Right cardiac atrium (tissue), 5 donors: ENCODE results near the gene TMEM234. TPM values are rescaled to one million over a fixed set of nuclear protein-coding genes. Genes with fewer than 3 reads are reported as not detected.

ENCODE experiments used
- ATAC-seq, 2 donors: fragments of 200-7000 bp; cut with Tn5 transposase; one replicate each; pipeline versions ENCODE4 v1.8.0 to v1.9.1; 2020; ENCODE audit warnings: moderate library complexity in 2 of 2, mild to moderate bottlenecking in 1 of 2
- DNase-seq, 3 donors: peaks; one replicate each; pipeline ENCODE4 v3.0.0-alpha.2; 2020
- H3K27ac ChIP-seq: one replicate; pipeline ENCODE4 v1.5.1; 2013; ENCODE audit warnings: mild to moderate bottlenecking, low read length, control low read depth, moderate library complexity
- H3K27me3 ChIP-seq: one replicate; pipeline ENCODE4 v1.6.1; 2013; ENCODE audit not compliant: control insufficient read depth, insufficient read depth
- H3K4me1 ChIP-seq: one replicate; pipeline ENCODE4 v1.6.1; 2013; ENCODE audit warnings: low read length; ENCODE audit not compliant: control insufficient read depth, insufficient read depth
- H3K4me3 ChIP-seq: one replicate; pipeline ENCODE4 v1.5.1; 2013; ENCODE audit warnings: low read length, control low read depth
- H3K9me3 ChIP-seq: one replicate; pipeline ENCODE4 v1.6.1; 2013; ENCODE audit warnings: low read length; ENCODE audit not compliant: control insufficient read depth
- WGBS: extraction: QIAGEN DNeasy Blood & Tissue Kit; methylation state at CpG from one replicate; pipeline ENCODE4 v1.1.7; 2013; 5-methylcytosine and 5-hydroxymethylcytosine counted together
- intact Hi-C, 4 donors: fragments of 100-400 bp; cut with DNase I; formaldehyde crosslinking; loops; one replicate each; pipeline versions ENCODE4 v1.11.0 to v1.14.0; 2022 to 2023
- polyA plus RNA-seq: library from polyadenylated mRNA; stranded (reverse); fragments of 200-250 nt; gene quantifications from one replicate; pipeline ENCODE4 v1.2.3, GENCODE V29; 2013
- total RNA-seq, 4 donors: library from RNA; stranded (reverse); fragmentation: NEBNext Ultra II Directional; extraction: Animal tissue kit (Norgen Biotek cat#: 25700); gene quantifications; one replicate each; pipeline ENCODE4 v1.2.1, GENCODE V29; 2021
- donor health status: healthy with polysubstance abuse.
- donor health status: DM: no; HTN: yes; CAD: no.
- donor health status: DM: no; HTN: no; CAD: no.
- donor health status: DM: no; HTN: yes; CAD: no; lungs with severe emphysema.
- donor health status: DM: yes; HTN: yes; CAD: no.

TMEM234 gene
- total and polyA plus RNA-seq, 5 donors: 9.1 to 14.4 (median 13.8) TPM

DNA sequence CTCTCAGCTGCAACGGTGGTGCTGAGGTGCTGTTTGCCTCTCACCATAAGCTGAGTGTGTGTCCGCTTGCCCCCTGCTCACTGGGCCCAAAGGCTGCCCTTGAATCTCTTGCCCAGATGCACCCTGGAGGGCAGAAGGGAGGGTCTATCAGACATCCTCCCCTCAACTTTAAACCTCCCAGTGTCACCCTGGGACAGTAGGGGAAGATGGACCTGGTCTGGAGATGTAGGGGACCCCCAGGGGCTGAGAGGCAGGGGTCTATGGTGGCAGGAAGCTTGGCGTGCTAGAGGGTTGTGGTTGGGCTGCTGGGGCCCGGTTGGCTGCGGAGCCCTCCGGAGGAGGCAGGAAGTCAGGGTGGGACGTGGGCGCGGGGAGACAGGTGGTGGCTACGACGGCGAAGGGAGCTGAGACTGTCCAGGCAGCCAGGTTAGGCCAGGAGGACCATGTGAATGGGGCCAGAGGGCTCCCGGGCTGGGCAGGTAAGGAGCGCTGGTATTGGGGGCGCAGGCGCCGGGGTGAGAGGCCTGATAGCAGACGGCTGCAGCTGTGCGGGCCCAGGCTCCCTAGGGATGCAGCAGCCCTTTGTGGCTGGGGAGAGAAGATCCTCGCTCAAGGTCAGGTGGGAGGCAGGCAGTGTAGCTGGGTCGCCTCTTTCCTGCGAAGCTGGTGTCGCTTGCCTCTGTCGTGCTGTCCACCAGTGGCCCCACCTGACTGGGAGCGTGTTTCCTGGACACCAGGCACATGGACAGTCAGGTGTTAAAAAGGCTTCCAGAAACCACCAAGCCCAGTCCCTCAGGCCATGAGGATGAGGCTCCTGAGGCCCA, 29.0 kb upstream of the TMEM234 start, which contains the start of gene LCK:
LCK (plus strand) TSS at position 373 of the 824 bp plus-strand sequence. CDS start 23,065 bp downstream, outside the sequence.
- Histone ChIP-seq H3K4me1 (peaks cover 6% of the 10 kb centered on the region), H3K27me3 (no peaks in the 10 kb centered on the region), H3K4me3 (no peak within 1 kb of the TSS), H3K9me3 (no peaks in the 10 kb centered on the region), H3K27ac (peak within 1 kb of the TSS; percentile 91)
- ATAC-seq (no peak), DNase-seq (peak in 2 of 3 donors; percentile 57 to 59)
- intact Hi-C loops: no loop called here
- WGBS: 68% methylated on average over 25 of the region's 25 CpGs

DNA sequence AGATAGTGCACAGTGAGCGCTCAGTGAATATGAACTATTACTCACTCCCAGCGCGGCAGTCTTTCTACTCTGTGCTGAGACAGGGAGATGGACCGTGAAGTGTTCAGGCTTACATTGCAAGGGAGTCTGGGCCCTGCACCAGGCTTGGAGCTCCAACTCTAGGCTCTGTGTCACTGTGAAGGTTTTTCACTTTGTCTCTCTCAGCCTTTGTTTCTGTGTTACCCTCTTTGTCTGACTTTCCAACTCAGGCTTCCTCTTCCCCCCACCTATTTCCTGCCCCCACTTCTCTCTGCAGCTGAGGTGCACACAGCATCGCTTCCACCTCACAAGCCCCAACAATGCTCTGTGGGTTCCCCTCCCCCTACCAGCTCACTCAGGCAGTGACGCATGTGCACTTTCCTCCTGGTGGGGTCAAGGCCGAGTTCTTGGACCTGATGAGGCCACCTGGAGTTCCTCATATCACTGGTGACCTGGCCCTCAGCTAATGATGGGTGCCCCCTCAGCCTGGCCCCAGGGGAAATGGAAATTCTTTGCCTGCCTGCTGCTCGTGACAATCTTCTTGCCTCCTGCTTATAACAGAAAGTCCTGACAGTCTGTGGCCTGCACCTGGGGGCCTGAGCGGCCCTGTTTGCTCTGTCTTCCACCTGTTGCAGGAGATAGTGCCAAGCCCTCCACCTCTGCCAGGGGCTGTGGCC, 27.8 kb upstream of the TMEM234 start:
- H3K9me3 ChIP-seq: no peaks in the 10 kb centered on the region
- ATAC-seq: peak; percentile 38 to 55
- 55% methylated on average over 9 of the region's 9 CpGs for WGBS
- H3K4me3 ChIP-seq: no peak overlapping the region
- intact Hi-C loops: loop anchor here in 1 of 4 donors (10.0 kb wide), 1 partner anchor 45 kb away; the partner anchor contains the start of gene HDAC1
- no peaks in the 10 kb centered on the region for H3K27me3 ChIP-seq
- H3K27ac ChIP-seq: peak overlapping the region; percentile 91
- peak; percentile 51 to 75 (median 73) for DNase-seq
- H3K4me1 ChIP-seq: peaks cover 6% of the 10 kb centered on the region

DNA sequence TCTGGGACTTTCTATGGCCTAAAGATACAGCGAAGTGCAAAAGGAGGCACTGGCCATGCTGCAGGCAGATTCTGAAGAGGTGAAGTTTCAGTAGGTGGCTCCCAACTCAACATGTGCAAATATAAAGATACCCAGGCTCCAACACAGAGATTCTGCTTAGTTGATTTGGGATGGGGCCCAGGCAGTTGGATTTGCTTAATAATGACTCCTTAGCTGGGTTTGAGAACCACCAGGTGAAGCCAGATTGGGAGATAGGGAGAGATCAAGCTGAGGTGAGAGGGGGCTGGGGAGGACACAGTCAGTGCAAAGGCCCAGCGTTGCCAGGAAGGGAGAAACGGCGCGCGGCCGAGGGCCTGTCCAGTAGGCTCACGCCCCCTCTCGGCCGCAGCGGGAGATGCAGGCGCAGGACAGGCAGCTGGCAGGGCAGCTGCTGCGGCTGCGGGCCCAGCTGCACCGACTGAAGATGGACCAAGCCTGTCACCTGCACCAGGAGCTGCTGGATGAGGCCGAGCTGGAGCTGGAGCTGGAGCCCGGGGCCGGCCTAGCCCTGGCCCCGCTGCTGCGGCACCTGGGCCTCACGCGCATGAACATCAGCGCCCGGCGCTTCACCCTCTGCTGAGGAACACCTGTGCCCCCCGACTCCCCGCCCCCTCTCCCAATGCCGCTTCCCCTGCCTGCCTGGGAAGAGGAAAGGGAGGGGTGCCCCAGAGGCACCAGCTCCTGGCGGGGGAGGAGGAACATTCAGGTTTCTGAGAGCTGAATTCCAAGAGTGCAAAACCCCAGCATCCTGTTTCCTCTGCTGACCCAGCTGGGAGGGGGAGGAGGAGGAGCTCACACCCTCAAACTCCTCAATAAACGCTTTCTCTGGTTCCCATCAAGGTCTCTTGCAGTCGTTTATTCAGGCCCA, 26.1 kb upstream of the TMEM234 start:
- H3K27me3 ChIP-seq: no peaks in the 10 kb centered on the region
- H3K4me1 ChIP-seq: peaks cover 6% of the 10 kb centered on the region
- intact Hi-C loops: loop anchor here in 1 of 4 donors (10.0 kb wide), 1 partner anchor 47 kb away; the partner anchor contains the start of gene HDAC1
- ATAC-seq (peak; percentile 56 to 62), DNase-seq (peak; percentile 87 to 96 (median 94))
- H3K9me3 ChIP-seq: no peaks in the 10 kb centered on the region
- peak overlapping the region; percentile 80 for H3K27ac ChIP-seq
- no peak overlapping the region for H3K4me3 ChIP-seq
- 11% methylated on average over 31 of the region's 31 CpGs for WGBS

GRCh38 chr1:32247452-32247851, 25.3 kb upstream of the TMEM234 start:
- Histone ChIP-seq H3K27ac (peak overlapping the region; percentile 80), H3K27me3 (no peaks in the 10 kb centered on the region), H3K9me3 (no peaks in the 10 kb centered on the region), H3K4me1 (peaks cover 5% of the 10 kb centered on the region), H3K4me3 (no peak overlapping the region)
- WGBS: 56% methylated on average over 12 of the region's 12 CpGs
- ATAC-seq: peak; percentile 3
- intact Hi-C loops: loop anchor here in 1 of 4 donors (10.0 kb wide), 1 partner anchor 47 kb away; the partner anchor contains the start of gene HDAC1
- peak in 2 of 3 donors; percentile 76 for DNase-seq

DNA sequence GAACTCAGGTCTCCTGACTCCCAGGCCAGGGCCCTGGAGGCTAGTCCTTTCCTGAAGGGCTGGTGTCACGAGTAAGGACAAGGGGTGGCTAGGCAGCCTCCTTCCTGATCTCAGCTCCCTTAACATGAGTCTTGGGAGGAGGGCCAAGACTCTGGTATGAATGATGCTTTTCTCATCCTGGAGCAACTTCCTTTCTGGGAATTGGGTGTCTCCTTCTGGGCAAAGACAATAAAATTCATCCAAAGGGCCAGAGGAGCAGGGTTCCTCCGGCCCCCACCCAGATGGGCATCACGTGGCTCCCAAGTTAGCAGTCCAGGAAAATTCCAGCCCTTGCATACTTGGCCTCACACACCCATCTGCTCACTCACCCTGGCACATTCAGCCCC, 24.7 kb upstream of the TMEM234 start, which contains the start of gene FAM167B:
FAM167B (plus strand) TSS at position 335 of the 386 bp plus-strand sequence. CDS start 200 bp downstream, outside the sequence.
- H3K4me3 ChIP-seq: no peak within 1 kb of the TSS
- no peaks in the 10 kb centered on the region for H3K9me3 ChIP-seq
- H3K4me1 ChIP-seq: peaks cover 4% of the 10 kb centered on the region
- DNase-seq (peak; percentile 60 to 81 (median 73)), ATAC-seq (peak; percentile 77 to 82)
- no peaks in the 10 kb centered on the region for H3K27me3 ChIP-seq
- peak within 1 kb of the TSS; percentile 80 for H3K27ac ChIP-seq
- 40% methylated on average over 3 of the region's 3 CpGs for WGBS
- intact Hi-C loops: loop anchor here in 1 of 4 donors (10.0 kb wide), 1 partner anchor 48 kb away; the partner anchor contains the start of gene HDAC1

DNA sequence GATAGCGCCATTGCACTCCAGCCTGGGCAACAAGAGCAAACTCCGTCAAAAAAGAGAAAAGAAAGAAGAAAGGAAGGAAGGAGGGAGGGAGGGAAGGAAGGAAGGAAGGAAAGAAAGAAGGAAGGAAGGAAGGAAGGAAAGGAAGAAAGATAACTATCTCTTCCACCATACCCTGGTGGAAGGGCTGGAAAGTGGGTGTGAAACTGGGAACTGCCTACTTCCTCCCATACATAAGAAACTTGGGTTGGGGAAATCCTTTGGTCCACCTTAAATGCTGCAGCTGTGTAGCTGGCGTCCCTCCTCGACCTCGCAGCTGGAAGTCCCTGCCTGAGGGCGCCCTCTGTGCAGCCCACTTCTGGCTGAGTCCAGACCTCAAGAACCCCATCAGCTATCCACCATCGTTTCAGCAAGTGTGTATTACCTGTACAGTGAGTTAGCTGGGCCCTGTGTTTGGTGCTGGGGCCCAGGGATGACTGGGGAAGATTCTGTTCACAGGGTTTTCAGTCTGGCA, 20.2 kb upstream of the TMEM234 start:
- DNase-seq (peak; percentile 39 to 80 (median 77)), ATAC-seq (peak in 1 of 2 donors; percentile 25)
- H3K9me3 ChIP-seq: no peaks in the 10 kb centered on the region
- intact Hi-C loops: loop anchor here in 1 of 4 donors (10.0 kb wide), 1 partner anchor 52 kb away; the partner anchor contains the start of gene HDAC1
- peaks cover 4% of the 10 kb centered on the region for H3K4me1 ChIP-seq
- peak overlapping the region; percentile 17 for H3K4me3 ChIP-seq
- H3K27ac ChIP-seq: no peak overlapping the region
- no peaks in the 10 kb centered on the region for H3K27me3 ChIP-seq
- 26% methylated on average over 7 of the region's 7 CpGs for WGBS

- WGBS: 1% methylated on average over 55 of the region's 55 CpGs
- H3K4me3 ChIP-seq: peak overlapping the region; percentile 63
- no peaks in the 10 kb centered on the region for H3K27me3 ChIP-seq
- intact Hi-C loops: loop anchor here in 1 of 4 donors (10.0 kb wide), 1 partner anchor 54 kb away; the partner anchor contains the start of gene HDAC1
- H3K4me1 ChIP-seq: no peaks in the 10 kb centered on the region
- H3K27ac ChIP-seq: peak overlapping the region; percentile 53
- DNase-seq: peak; percentile 61 to 87 (median 82)
- H3K9me3 ChIP-seq: no peaks in the 10 kb centered on the region
- peak; percentile 76 to 77 for ATAC-seq
Measured at GRCh38 chr1:32241001-32241763, 19.0 kb upstream of the TMEM234 start.

DNA sequence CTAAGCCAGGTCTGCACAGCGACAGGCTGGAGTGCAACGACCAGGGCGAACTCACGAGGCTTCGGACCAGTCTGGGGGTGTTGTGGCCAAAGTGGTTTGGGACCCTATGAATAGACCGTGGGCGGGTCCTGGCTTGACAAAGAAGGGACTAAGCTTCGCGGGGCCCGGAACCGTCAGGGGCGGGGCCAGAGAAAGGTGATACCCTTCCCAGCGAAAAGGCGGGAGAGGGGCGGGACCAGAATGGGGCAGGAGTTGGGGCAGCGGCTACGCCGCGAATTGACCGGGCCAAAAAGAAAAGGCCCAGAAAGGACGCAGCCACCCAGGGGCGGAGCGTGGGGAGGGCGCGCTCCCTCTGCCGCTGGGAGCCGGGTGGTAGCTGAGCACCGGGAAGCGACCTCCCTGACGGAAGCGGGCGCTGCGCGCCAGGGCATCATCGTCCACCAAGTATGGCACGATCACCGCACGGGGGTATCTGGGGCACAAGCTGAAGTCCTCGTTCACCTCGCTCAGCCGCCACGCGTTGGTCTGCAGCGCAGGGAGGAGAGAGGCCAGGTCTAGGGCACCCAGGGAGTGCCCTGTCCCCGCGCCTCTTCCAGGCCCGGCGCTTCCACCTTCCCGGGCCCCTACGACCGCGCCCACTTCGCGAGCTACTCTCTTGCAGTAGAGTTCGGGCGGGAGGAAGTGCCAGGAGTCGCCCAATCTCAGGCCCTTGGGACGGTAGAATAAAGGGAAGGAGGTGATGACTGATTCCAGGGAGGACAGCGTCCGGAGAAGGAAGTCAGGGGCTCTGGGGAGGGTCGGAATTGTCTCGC, 18.2 kb upstream of the TMEM234 start:
- peak; percentile 86 to 90 for ATAC-seq
- peak overlapping the region; percentile 28 for H3K27ac ChIP-seq
- 3% methylated on average over 62 of the region's 62 CpGs for WGBS
- no peaks in the 10 kb centered on the region for H3K27me3 ChIP-seq
- intact Hi-C loops: loop anchor here in 1 of 4 donors (10.0 kb wide), 1 partner anchor 54 kb away; the partner anchor contains the start of gene HDAC1
- no peaks in the 10 kb centered on the region for H3K9me3 ChIP-seq
- peak overlapping the region; percentile 63 for H3K4me3 ChIP-seq
- DNase-seq: peak; percentile 73 to 90 (median 88)
- no peaks in the 10 kb centered on the region for H3K4me1 ChIP-seq

GRCh38 chr1:32239790-32240139, 17.6 kb upstream of the TMEM234 start:
- WGBS: 60% methylated on average over 20 of the region's 20 CpGs
- ATAC-seq (no peak), DNase-seq (peak in 2 of 3 donors; percentile 59 to 61)
- Histone ChIP-seq H3K9me3 (no peaks in the 10 kb centered on the region), H3K27me3 (no peaks in the 10 kb centered on the region), H3K27ac (no peak overlapping the region), H3K4me3 (peak overlapping the region; percentile 63), H3K4me1 (no peaks in the 10 kb centered on the region)
- intact Hi-C loops: loop anchor here in 1 of 4 donors (10.0 kb wide), 1 partner anchor 55 kb away; the partner anchor contains the start of gene HDAC1
